GM19324 (cell line): ENCODE data around the gene ARMC10.
"Not testable (repeated sequence)": the region's sequence is repeated elsewhere in the genome, so short reads cannot be mapped to it uniquely, and the experiment has no call there.

Experiments
- ATAC-seq: cut with Tn5 transposase; IDR thresholded peaks from one replicate; pipeline ENCODE4 v1.9.1; 2021; ENCODE audit warnings: mild to moderate bottlenecking, moderate library complexity; ENCODE audit not compliant: unreplicated experiment, low FRiP score

ARMC10 gene

GRCh38 chr7:103121641-103122040 lies 46.7 kb downstream of the ARMC10 start:
- ATAC-seq, result no peak

GRCh38 chr7:103123529-103123928 lies 48.6 kb downstream of the ARMC10 start:
- ATAC-seq, result no peak

DNA sequence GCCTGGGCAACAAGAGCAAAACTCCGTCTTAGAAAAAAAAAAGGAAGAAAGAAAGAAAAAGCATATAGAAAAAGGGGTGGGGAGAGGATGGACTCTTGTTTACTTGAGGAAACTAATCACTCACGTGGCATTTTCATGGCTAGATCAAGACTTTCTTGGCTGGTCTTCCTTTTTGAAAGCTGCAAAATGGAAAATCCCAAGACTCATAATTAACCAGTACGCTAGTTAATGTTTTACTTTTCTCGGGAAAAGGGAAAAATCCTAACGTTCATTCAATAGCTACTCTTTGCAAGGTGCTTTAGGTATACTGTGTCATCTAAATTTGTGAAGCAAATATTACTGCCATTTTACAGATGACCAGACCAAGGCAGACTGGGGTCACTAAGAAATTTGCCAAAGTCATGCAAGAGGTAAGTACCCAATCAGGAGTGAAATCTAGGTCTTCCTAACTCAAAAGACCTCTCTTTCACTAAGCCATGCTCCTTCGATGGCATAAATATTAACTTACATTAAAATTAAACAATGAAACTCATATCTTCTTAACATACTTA lies 49.6 kb downstream of the ARMC10 start:
- ATAC-seq, result no peak

- ATAC-seq, result no peak
Observed at GRCh38 chr7:103127006-103127405, 52.1 kb downstream of the ARMC10 start.

- no peak for ATAC-seq
Observed at GRCh38 chr7:103129702-103130549, 55.0 kb downstream of the ARMC10 start.

DNA sequence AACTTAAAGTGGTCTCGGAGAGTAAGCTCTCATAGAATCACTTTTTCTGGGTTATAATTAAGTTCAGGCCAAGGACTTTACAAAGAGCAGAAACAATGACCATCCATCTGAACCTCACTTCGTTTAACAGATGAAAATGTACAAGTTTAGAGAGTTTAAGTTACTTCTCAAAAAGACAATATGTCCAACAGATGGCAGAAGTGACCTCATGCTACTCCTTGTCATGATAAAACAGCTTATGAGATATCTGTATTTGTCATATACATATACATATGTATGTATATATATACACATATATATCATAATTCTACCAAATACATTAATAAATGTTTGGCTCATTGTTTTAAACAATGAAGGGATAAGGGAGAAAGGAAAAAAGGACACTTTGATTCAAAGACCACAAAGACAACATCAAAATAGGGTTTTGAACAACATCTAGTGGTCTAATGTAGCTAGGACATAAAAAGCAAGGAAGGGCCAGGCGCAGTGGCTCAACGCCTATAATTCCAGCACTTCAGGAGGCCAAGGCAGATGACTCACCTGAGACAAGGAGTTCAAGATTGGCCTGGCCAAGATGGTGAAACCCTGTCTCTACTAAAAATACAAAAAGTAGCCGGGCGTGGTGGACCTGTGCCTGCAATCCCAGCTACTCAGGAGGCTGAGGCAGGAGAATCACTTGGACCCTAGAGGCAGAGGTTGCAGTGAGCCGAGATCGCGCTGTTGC lies 56.1 kb downstream of the ARMC10 start:
- no peak for ATAC-seq

- ATAC-seq, result no peak
Observed at GRCh38 chr7:103132995-103133688, 58.2 kb downstream of the ARMC10 start.

GRCh38 chr7:103134836-103135554 lies 60.1 kb downstream of the ARMC10 start:
- no peak for ATAC-seq

GRCh38 chr7:103140061-103140460 lies 65.1 kb downstream of the ARMC10 start:
- no peak for ATAC-seq

DNA sequence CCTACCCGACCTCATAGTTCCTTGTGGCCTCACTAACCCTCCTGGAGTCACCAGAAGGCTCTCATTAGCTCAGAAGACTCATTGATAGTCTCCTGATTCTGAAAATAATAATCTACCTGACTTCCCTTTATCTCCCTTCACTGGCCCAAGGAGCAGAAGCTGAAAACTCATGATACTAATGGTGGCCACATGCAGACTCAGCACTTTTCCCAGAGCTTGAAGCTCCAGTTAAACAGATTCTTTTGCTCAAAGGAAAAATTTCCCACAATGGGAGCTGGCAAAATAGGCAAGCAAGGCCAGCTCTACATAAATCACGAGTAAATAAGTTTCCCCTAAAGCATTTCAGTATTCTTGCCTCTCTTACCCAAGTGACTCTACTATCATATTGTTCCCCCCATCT lies 65.7 kb downstream of the ARMC10 start:
- ATAC-seq, result no peak

- ATAC-seq, result no peak
Observed at GRCh38 chr7:103141753-103142404, 66.9 kb downstream of the ARMC10 start.

DNA sequence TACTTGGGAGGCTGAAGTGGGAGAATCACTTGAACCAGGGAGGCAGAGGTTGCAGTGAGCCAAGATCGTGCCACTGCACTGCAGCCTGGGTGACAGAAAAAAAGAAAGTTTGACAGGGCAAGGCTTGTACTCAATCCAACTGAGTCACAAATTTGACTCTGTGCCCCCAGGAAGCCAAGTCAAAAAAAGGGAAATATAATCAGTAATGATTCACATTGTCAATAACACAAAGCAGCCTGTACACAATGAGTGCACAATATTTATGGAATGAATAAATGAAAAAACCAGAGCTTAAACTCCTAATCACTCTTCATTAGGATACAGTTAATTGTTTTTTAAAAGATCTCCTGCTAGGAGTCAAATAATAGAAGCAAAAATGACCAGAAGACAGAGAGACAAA lies 67.6 kb downstream of the ARMC10 start:
- ATAC-seq, result no peak

DNA sequence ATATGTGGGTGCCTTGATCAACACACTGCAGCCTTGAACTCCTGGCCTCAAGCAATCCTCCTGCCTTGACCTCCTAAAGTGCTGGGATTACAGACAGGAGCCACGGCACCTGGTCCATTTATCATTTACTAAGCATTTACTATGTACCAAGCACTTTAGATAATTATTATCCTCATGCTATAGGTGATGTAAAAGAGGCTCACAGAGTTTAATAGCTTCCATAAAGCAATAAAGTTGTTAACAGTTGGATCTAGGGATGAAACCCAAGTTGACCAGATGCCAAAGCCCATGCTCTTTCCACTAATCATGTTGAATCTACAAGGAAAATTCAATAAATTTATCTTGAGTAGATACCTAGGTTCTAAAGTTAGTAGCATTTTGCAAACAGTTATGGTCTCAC lies 68.9 kb downstream of the ARMC10 start:
- no peak for ATAC-seq

- not testable (repeated sequence) for ATAC-seq
Observed at GRCh38 chr7:103144754-103145153, 69.8 kb downstream of the ARMC10 start.

DNA sequence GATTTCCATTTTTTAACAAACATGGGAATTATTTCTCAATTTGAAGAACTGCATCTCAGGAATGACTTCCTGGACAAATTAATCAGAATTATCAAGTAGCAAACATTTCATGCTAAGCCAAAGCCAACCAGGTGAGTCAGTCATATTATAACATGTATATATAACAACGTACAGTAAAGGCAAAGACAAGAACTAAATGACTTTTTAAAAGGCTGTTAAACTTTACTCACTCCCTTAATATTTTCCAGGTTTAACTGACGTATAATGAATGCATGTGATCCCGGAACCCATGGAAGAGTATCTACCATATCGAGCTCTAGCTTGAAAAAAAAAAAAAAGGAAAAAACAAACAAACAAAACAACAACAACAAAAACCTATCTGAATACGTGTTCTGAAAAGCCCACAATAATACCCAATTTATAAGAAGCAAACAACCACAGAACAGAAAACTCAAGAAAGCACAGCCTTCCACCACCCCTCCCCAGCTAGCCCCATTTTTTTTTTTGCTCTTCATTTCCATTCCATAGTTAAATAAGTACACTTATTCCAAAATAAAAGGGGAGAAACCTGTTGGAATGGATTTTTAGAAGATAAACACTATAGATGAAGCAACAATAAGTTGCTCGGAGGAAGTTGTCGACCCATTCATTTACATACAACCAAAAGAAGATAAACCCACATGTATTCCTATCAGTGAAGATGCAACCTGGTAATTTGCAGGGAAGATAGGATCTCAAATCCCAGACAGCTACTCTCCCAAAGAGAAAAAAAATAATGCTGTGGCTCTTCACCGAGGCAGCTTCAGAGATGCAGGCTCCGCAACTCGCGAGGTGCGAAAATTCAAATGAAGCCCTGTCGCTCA lies 73.4 kb downstream of the ARMC10 start:
- ATAC-seq, result no peak
